Measurements from ENCODE around the gene IQSEC3. TPM values are rescaled to one million over a fixed set of nuclear protein-coding genes. Genes with fewer than 3 reads are reported as not detected.
"Not testable (repeated sequence)": the region's sequence is repeated elsewhere in the genome, so short reads cannot be mapped to it uniquely, and the experiment has no call there.

The IQSEC3 gene
- total RNA-seq, 1 experiment from 2014 or later: not detected

GRCh38 chr12:185576-185955 lies 119.0 kb downstream of the IQSEC3 start:
- DNase-seq (ENCODE audit: low read depth, low spot score) (no peak), ATAC-seq (no peak)
- Histone ChIP-seq H3K9me3 (ENCODE audit: control insufficient read depth, insufficient read depth, low read depth, low read length) (no peaks in the 10 kb centered on the region), H3K27ac (ENCODE audit: low read length) (no peak overlapping the region), H3K4me3 (ENCODE audit: low read depth in 2 of 2, low read length in 2 of 2) (no peak overlapping the region), H3K27me3 (ENCODE audit: control insufficient read depth, insufficient read depth, low read length) (no peaks in the 10 kb centered on the region), H3K36me3 (ENCODE audit: control insufficient read depth, insufficient read depth, low read length) (no peaks in the 10 kb centered on the region), H3K4me1 (ENCODE audit: control insufficient read depth, insufficient read depth, low read length) (no peaks in the 10 kb centered on the region)
- POLR2A ChIA-PET: no interaction called here
- TF ChIP-seq, protein P1, sequence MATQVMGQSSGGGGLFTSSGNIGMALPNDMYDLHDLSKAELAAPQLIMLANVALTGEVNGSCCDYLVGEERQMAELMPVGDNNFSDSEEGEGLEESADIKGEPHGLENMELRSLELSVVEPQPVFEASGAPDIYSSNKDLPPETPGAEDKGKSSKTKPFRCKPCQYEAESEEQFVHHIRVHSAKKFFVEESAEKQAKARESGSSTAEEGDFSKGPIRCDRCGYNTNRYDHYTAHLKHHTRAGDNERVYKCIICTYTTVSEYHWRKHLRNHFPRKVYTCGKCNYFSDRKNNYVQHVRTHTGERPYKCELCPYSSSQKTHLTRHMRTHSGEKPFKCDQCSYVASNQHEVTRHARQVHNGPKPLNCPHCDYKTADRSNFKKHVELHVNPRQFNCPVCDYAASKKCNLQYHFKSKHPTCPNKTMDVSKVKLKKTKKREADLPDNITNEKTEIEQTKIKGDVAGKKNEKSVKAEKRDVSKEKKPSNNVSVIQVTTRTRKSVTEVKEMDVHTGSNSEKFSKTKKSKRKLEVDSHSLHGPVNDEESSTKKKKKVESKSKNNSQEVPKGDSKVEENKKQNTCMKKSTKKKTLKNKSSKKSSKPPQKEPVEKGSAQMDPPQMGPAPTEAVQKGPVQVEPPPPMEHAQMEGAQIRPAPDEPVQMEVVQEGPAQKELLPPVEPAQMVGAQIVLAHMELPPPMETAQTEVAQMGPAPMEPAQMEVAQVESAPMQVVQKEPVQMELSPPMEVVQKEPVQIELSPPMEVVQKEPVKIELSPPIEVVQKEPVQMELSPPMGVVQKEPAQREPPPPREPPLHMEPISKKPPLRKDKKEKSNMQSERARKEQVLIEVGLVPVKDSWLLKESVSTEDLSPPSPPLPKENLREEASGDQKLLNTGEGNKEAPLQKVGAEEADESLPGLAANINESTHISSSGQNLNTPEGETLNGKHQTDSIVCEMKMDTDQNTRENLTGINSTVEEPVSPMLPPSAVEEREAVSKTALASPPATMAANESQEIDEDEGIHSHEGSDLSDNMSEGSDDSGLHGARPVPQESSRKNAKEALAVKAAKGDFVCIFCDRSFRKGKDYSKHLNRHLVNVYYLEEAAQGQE (IDR thresholded peaks at IDR 0.05; ENCODE audit: insufficient read depth in 1 of 2, low read depth in 2 of 2, low read length in 1 of 2): no peak
- TF ChIP-seq TCF7L2 (IDR thresholded peaks at IDR 0.05; ENCODE audit: low read depth, low read length) (no peak), POLR2AphosphoS5 (IDR thresholded peaks at IDR 0.05; ENCODE audit: low read depth, low read length) (no peak), CTCF (IDR thresholded peaks at IDR 0.05) (no peak), SIN3A (IDR thresholded peaks at IDR 0.05; ENCODE audit: borderline replicate concordance, insufficient read depth, low read depth, low read length) (no peak)
- intact Hi-C loops (cut with micrococcal nuclease; ENCODE audit: unreplicated experiment): no loop called here
- CTCF ChIA-PET: no interaction called here
- BruUV-seq (replicated peaks): no TSS peak
- in situ Hi-C loops (cut with HindIII; ENCODE audit: low pct_unique_long_range_greater_than_20kb, low sequenced_read_pairs): no loop called here

- Histone ChIP-seq H3K4me3 (ENCODE audit: low read depth in 2 of 2, low read length in 2 of 2) (no peak overlapping the region), H3K27me3 (ENCODE audit: control insufficient read depth, insufficient read depth, low read length) (no peaks in the 10 kb centered on the region), H3K9me3 (ENCODE audit: control insufficient read depth, insufficient read depth, low read depth, low read length) (no peaks in the 10 kb centered on the region), H3K27ac (ENCODE audit: low read length) (no peak overlapping the region), H3K36me3 (ENCODE audit: control insufficient read depth, insufficient read depth, low read length) (no peaks in the 10 kb centered on the region), H3K4me1 (ENCODE audit: control insufficient read depth, insufficient read depth, low read length) (no peaks in the 10 kb centered on the region)
- BruUV-seq (replicated peaks): no TSS peak
- CTCF ChIA-PET: no interaction called here
- intact Hi-C loops (cut with micrococcal nuclease; ENCODE audit: unreplicated experiment) (no loop called here), in situ Hi-C loops (cut with HindIII; ENCODE audit: low pct_unique_long_range_greater_than_20kb, low sequenced_read_pairs) (no loop called here)
- ATAC-seq: no peak
- POLR2A ChIA-PET: no interaction called here
- no peak for DNase-seq (ENCODE audit: low read depth, low spot score)
- TF ChIP-seq, protein P1 (IDR thresholded peaks at IDR 0.05; ENCODE audit: insufficient read depth in 1 of 2, low read depth in 2 of 2, low read length in 1 of 2): no peak
- TF ChIP-seq SIN3A (IDR thresholded peaks at IDR 0.05; ENCODE audit: borderline replicate concordance, insufficient read depth, low read depth, low read length) (no peak), CTCF (IDR thresholded peaks at IDR 0.05) (no peak), TCF7L2 (IDR thresholded peaks at IDR 0.05; ENCODE audit: low read depth, low read length) (no peak), POLR2AphosphoS5 (IDR thresholded peaks at IDR 0.05; ENCODE audit: low read depth, low read length) (no peak)
Measured at GRCh38 chr12:186006-186625, 119.5 kb downstream of the IQSEC3 start.

GRCh38 chr12:187986-188909 lies 121.7 kb downstream of the IQSEC3 start:
- H3K27ac ChIP-seq (ENCODE audit: low read length); H3K27me3 ChIP-seq (ENCODE audit: control insufficient read depth, insufficient read depth, low read length); H3K9me3 ChIP-seq (ENCODE audit: control insufficient read depth, insufficient read depth, low read depth, low read length); DNase-seq (ENCODE audit: low read depth, low spot score); CTCF ChIA-PET; intact Hi-C loops (cut with micrococcal nuclease; ENCODE audit: unreplicated experiment); POLR2A ChIA-PET; ATAC-seq; H3K36me3 ChIP-seq (ENCODE audit: control insufficient read depth, insufficient read depth, low read length); H3K4me1 ChIP-seq (ENCODE audit: control insufficient read depth, insufficient read depth, low read length); in situ Hi-C loops (cut with HindIII; ENCODE audit: low pct_unique_long_range_greater_than_20kb, low sequenced_read_pairs); BruUV-seq (replicated peaks): not testable (repeated sequence)
- peak overlapping the region; percentile 36 to 45; a peak in 3 of 4 replicates for H3K4me3 ChIP-seq (ENCODE audit: low read depth in 2 of 2, low read length in 2 of 2)
